ENCODE measurements around the gene CALN1.

CALN1 gene

GRCh38 chr7:72038022-72038732 is 374.0 kb downstream of the CALN1 start:
- Histone ChIP-seq H3K4me1 (ENCODE audit: control insufficient read depth, insufficient read depth, low read length) (no peaks in the 10 kb centered on the region), H3K36me3 (ENCODE audit: control insufficient read depth in 2 of 2, insufficient read depth in 1 of 2, low read length in 2 of 2) (no peaks in the 10 kb centered on the region), H3K27ac (ENCODE audit: extremely low read depth, low read depth, low read length) (no peak overlapping the region), H3K4me3 (ENCODE audit: low read depth, low read length) (no peak overlapping the region), H3K9me3 (ENCODE audit: control insufficient read depth, insufficient read depth, low read depth, low read length) (no peaks in the 10 kb centered on the region)
- TF ChIP-seq HOXA7 (CRISPR knock-in tag; IDR thresholded peaks at IDR 0.05; ENCODE audit: borderline replicate concordance) (no peak), ZNF473 (tag by site-specific recombination; IDR thresholded peaks at IDR 0.05) (no peak), IKZF3 (tag by site-specific recombination; IDR thresholded peaks at IDR 0.05) (no peak), ZSCAN16 (tag by site-specific recombination; IDR thresholded peaks at IDR 0.05) (no peak), ZIC2 (tag by site-specific recombination; IDR thresholded peaks at IDR 0.05) (no peak)
- TF ChIP-seq, protein P1, sequence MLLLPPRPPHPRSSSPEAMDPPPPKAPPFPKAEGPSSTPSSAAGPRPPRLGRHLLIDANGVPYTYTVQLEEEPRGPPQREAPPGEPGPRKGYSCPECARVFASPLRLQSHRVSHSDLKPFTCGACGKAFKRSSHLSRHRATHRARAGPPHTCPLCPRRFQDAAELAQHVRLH (tag by site-specific recombination; IDR thresholded peaks at IDR 0.05), result no peak
- ChIA-PET POLR2A (no interaction called here), CTCF (no interaction called here)

- Histone ChIP-seq H3K4me3 (ENCODE audit: low read depth, low read length) (no peak overlapping the region), H3K27ac (ENCODE audit: extremely low read depth, low read depth, low read length) (no peak overlapping the region), H3K4me1 (ENCODE audit: control insufficient read depth, insufficient read depth, low read length) (no peaks in the 10 kb centered on the region), H3K36me3 (ENCODE audit: control insufficient read depth in 2 of 2, insufficient read depth in 1 of 2, low read length in 2 of 2) (no peaks in the 10 kb centered on the region), H3K9me3 (ENCODE audit: control insufficient read depth, insufficient read depth, low read depth, low read length) (no peaks in the 10 kb centered on the region)
- TF ChIP-seq ZNF830 (tag by site-specific recombination; IDR thresholded peaks at IDR 0.05; ENCODE audit: low read depth) (no peak), IKZF3 (tag by site-specific recombination; IDR thresholded peaks at IDR 0.05) (no peak), SP3 (tag by site-specific recombination; IDR thresholded peaks at IDR 0.05) (no peak), SETDB1 (IDR thresholded peaks at IDR 0.05; ENCODE audit: insufficient read length, low read length) (no peak), ZBTB21 (tag by site-specific recombination; IDR thresholded peaks at IDR 0.05) (no peak), PRDM6 (tag by site-specific recombination; IDR thresholded peaks at IDR 0.05) (no peak), ZNF366 (tag by site-specific recombination; conservative IDR thresholded peaks at IDR 0.05) (no peak), ZNF776 (tag by site-specific recombination; IDR thresholded peaks at IDR 0.05; ENCODE audit: borderline replicate concordance) (no peak), ZBTB11 (tag by site-specific recombination; conservative IDR thresholded peaks at IDR 0.05; ENCODE audit: low read depth) (no peak)
- POLR2A ChIA-PET, result no interaction called here
- CTCF ChIA-PET, result no interaction called here
Observed at GRCh38 chr7:72037516-72037915, 374.6 kb downstream of the CALN1 start.

GRCh38 chr7:72035266-72035665 is 376.9 kb downstream of the CALN1 start:
- no peak for TF ChIP-seq ZNF677 (tag by site-specific recombination; IDR thresholded peaks at IDR 0.05)
- Histone ChIP-seq H3K27ac (ENCODE audit: extremely low read depth, low read depth, low read length) (no peak overlapping the region), H3K4me3 (ENCODE audit: low read depth, low read length) (no peak overlapping the region), H3K36me3 (ENCODE audit: control insufficient read depth in 2 of 2, insufficient read depth in 1 of 2, low read length in 2 of 2) (no peaks in the 10 kb centered on the region), H3K9me3 (ENCODE audit: control insufficient read depth, insufficient read depth, low read depth, low read length) (no peaks in the 10 kb centered on the region), H3K4me1 (ENCODE audit: control insufficient read depth, insufficient read depth, low read length) (no peaks in the 10 kb centered on the region)
- ChIA-PET CTCF (no interaction called here), POLR2A (no interaction called here)
